HG03342 (cell line): ENCODE results near the gene ARHGEF16.

Experiments used
- ATAC-seq: cut with Tn5 transposase; IDR thresholded peaks from one replicate; pipeline ENCODE4 v1.9.1; 2021; ENCODE audit warnings: mild to moderate bottlenecking, moderate library complexity; ENCODE audit not compliant: unreplicated experiment

The ARHGEF16 gene

GRCh38 chr1:3498986-3499385, 44.5 kb downstream of the ARHGEF16 start:
- ATAC-seq, result no peak

GRCh38 chr1:3499611-3500010, 45.1 kb downstream of the ARHGEF16 start:
- no peak for ATAC-seq

GRCh38 chr1:3500265-3500835, 45.9 kb downstream of the ARHGEF16 start:
- ATAC-seq, result no peak

- no peak for ATAC-seq
These were observed 47.0 kb downstream of the ARHGEF16 start for GRCh38 chr1:3501437-3501836.

- no peak for ATAC-seq
These were observed 47.6 kb downstream of the ARHGEF16 start for GRCh38 chr1:3501856-3502640.

- no peak for ATAC-seq
These were observed 48.4 kb downstream of the ARHGEF16 start for GRCh38 chr1:3502641-3503524.

GRCh38 chr1:3503525-3503886, 49.0 kb downstream of the ARHGEF16 start:
- no peak for ATAC-seq

- ATAC-seq, result no peak
These were observed 49.8 kb downstream of the ARHGEF16 start for GRCh38 chr1:3504151-3504821.

- ATAC-seq, result no peak
These were observed 50.3 kb downstream of the ARHGEF16 start for GRCh38 chr1:3504822-3505153.

GRCh38 chr1:3505161-3505560, 50.7 kb downstream of the ARHGEF16 start:
- ATAC-seq, result no peak

GRCh38 chr1:3506041-3506440, 51.6 kb downstream of the ARHGEF16 start:
- ATAC-seq, result no peak

- no peak for ATAC-seq
These were observed 52.5 kb downstream of the ARHGEF16 start for GRCh38 chr1:3506943-3507342.

- ATAC-seq, result no peak
These were observed 53.3 kb downstream of the ARHGEF16 start for GRCh38 chr1:3507636-3508275.

- no peak for ATAC-seq
These were observed 54.4 kb downstream of the ARHGEF16 start for GRCh38 chr1:3508757-3509415.

- no peak for ATAC-seq
These were observed 55.3 kb downstream of the ARHGEF16 start for GRCh38 chr1:3509721-3510120.

GRCh38 chr1:3510136-3510955, 55.9 kb downstream of the ARHGEF16 start:
- no peak for ATAC-seq

- ATAC-seq, result no peak
These were observed 56.4 kb downstream of the ARHGEF16 start for GRCh38 chr1:3510956-3511250.

GRCh38 chr1:3511306-3511705, 56.8 kb downstream of the ARHGEF16 start:
- no peak for ATAC-seq

- ATAC-seq, result no peak
These were observed 57.4 kb downstream of the ARHGEF16 start for GRCh38 chr1:3511856-3512255.

GRCh38 chr1:3514404-3514803, 59.9 kb downstream of the ARHGEF16 start:
- no peak for ATAC-seq
